SK-N-SH (cell line): ENCODE results near the gene TBX22. TPM values are rescaled to one million over a fixed set of nuclear protein-coding genes. Genes with fewer than 3 reads are reported as not detected.

Experiments used
- CTCF ChIA-PET: fragments of 300-600, 350-600 bp; formaldehyde crosslinking; extraction: SDS; loops from one replicate; lab custom pipeline; 2021; lab: Yijun Ruan, JAX
- POLR2A ChIA-PET: fragments of 350-600 bp; sonication (Branson Sonifier 250); formaldehyde crosslinking; extraction: SDS; loops from one replicate; lab custom pipeline; 2020; ENCODE audit warnings: antibody characterized with exemption, inconsistent platforms; lab: Yijun Ruan, JAX
- DNase-seq: peaks from one replicate; pipeline ENCODE4 v3.0.0; 2012
- H2AFZ ChIP-seq: fragments of 200-600 bp; sonication (generic); 2 replicates; pipeline ENCODE4 v1.8.1; 2016; ENCODE audit warnings: antibody characterized with exemption, mild to moderate bottlenecking, low read depth
- H3F3A ChIP-seq: fragments of 200-600 bp; sonication (generic); replicated peaks from 2 replicates; pipeline ENCODE3; 2016; ENCODE audit warnings: antibody characterized with exemption, mild to moderate bottlenecking; ENCODE audit not compliant: insufficient read depth
- H3K27ac ChIP-seq, 2 experiments: fragments of 200-500 bp in 1 of 2; fragments of 200-600 bp in 1 of 2; sonication (Bioruptor generic) in 1 of 2; sonication (generic), shearing (Covaris generic) in 1 of 2; 2 replicates each; pipeline versions ENCODE4 v1.5.1 to v1.6.1; 2014 to 2016; ENCODE audit warnings: low read depth in 2 of 2, inconsistent platforms in 1 of 2, low read length in 1 of 2, mild to moderate bottlenecking in 1 of 2, mixed read lengths in 1 of 2
- H3K27me3 ChIP-seq: fragments of 200-600 bp; sonication (generic), shearing (Covaris generic); 2 replicates; pipeline ENCODE4 v1.6.1; 2016; ENCODE audit warnings: mixed run types; ENCODE audit not compliant: insufficient read depth
- H3K36me3 ChIP-seq, 2 experiments: fragments of 200-500 bp in 1 of 2; fragments of 200-600 bp in 1 of 2; sonication (Bioruptor generic) in 1 of 2; sonication (generic) in 1 of 2; replicated peaks in 1 of 2; 2 replicates each; pipeline versions ENCODE3 to v1.5.1; 2014 to 2016; ENCODE audit warnings: low read length in 1 of 2, mild to moderate bottlenecking in 1 of 2; ENCODE audit not compliant: insufficient read depth in 2 of 2, control insufficient read depth in 1 of 2
- H3K4me1 ChIP-seq, 2 experiments: fragments of 200-500 bp in 1 of 2; fragments of 200-600 bp in 1 of 2; sonication (Bioruptor generic) in 1 of 2; sonication (generic), shearing (Covaris generic) in 1 of 2; 2 replicates each; pipeline versions ENCODE4 v1.5.1 to v1.6.1; 2014 to 2016; ENCODE audit warnings: low read depth in 1 of 2, low read length in 1 of 2, mixed run types in 1 of 2; ENCODE audit not compliant: insufficient read depth in 2 of 2, control insufficient read depth in 1 of 2
- H3K4me2 ChIP-seq: fragments of 200-600 bp; sonication (generic), shearing (Covaris generic); 2 replicates; pipeline ENCODE4 v1.6.1; 2017; ENCODE audit warnings: mixed run types
- H3K4me3 ChIP-seq, 2 experiments: fragments of 200-500 bp in 1 of 2; fragments of 200-600 bp in 1 of 2; sonication (Bioruptor generic) in 1 of 2; sonication (generic), shearing (Covaris generic) in 1 of 2; 2 replicates each; pipeline versions ENCODE4 v1.5.1 to v1.8.1; 2014 to 2016; ENCODE audit warnings: low read depth in 2 of 2, inconsistent platforms in 1 of 2, low read length in 1 of 2, mild to moderate bottlenecking in 1 of 2, mixed read lengths in 1 of 2, moderate library complexity in 1 of 2
- H3K79me2 ChIP-seq: fragments of 200-600 bp; sonication (generic); 2 replicates; pipeline ENCODE4 v1.8.1; 2017; ENCODE audit warnings: mild to moderate bottlenecking; ENCODE audit not compliant: insufficient read depth
- H3K9ac ChIP-seq: fragments of 200-600 bp; sonication (generic); 2 replicates; pipeline ENCODE4 v1.6.1; 2017; ENCODE audit warnings: mixed run types
- H3K9me2 ChIP-seq: fragments of 200-600 bp; sonication (generic); 2 replicates; pipeline ENCODE4 v1.6.1; 2017; ENCODE audit warnings: mixed run types
- H3K9me3 ChIP-seq: fragments of 200-600 bp; sonication (generic); 2 replicates; pipeline ENCODE4 v1.6.1; 2017; ENCODE audit warnings: mixed run types, mild to moderate bottlenecking, moderate library complexity
- H4K20me1 ChIP-seq: fragments of 200-600 bp; sonication (generic); 2 replicates; pipeline ENCODE4 v1.6.1; 2017; ENCODE audit warnings: mild to moderate bottlenecking, mixed run types; ENCODE audit not compliant: insufficient read depth
- FOSL2 ChIP-seq: IDR thresholded peaks from 2 replicates; pipeline ENCODE4 v1.4.0; 2012; ENCODE audit warnings: low read depth, mild to moderate bottlenecking, moderate library complexity, borderline replicate concordance
- GABPA ChIP-seq: IDR thresholded peaks from 2 replicates; pipeline ENCODE4 v1.4.0; 2012; ENCODE audit warnings: low read depth, mild to moderate bottlenecking
- IRF3 ChIP-seq: fragments of 150-350 bp; IDR thresholded peaks from 2 replicates; pipeline ENCODE4 v1.6.1; 2016; ENCODE audit warnings: mild to moderate bottlenecking, low read depth, low read length
- MXI1 ChIP-seq: IDR thresholded peaks from 2 replicates; pipeline ENCODE4 v1.6.1; 2012; ENCODE audit warnings: mild to moderate bottlenecking, low read depth, low read length, improper control_type of control experiment
- NFIC ChIP-seq: IDR thresholded peaks from 2 replicates; pipeline ENCODE4 v1.4.0; 2012; ENCODE audit warnings: borderline replicate concordance
- PBX3 ChIP-seq: IDR thresholded peaks from 2 replicates; pipeline ENCODE4; 2012
- RAD21 ChIP-seq: IDR thresholded peaks from 2 replicates; pipeline ENCODE4 v1.6.1; 2012; ENCODE audit warnings: mild to moderate bottlenecking, low read length
- RCOR1 ChIP-seq: fragments of 150-350 bp; IDR thresholded peaks from 2 replicates; pipeline ENCODE4 v1.6.1; 2017; ENCODE audit warnings: antibody characterized with exemption, low read length
- RXRA ChIP-seq: IDR thresholded peaks from 2 replicates; pipeline ENCODE4 v1.4.0; 2012; ENCODE audit warnings: low read depth, mild to moderate bottlenecking, borderline replicate concordance
- TEAD4 ChIP-seq: IDR thresholded peaks from 2 replicates; pipeline ENCODE4 v1.4.0; 2012; ENCODE audit warnings: mild to moderate bottlenecking, borderline replicate concordance; ENCODE audit not compliant: insufficient read depth
- WGBS: methylation state at CpG from one replicate; pipeline ENCODE4 v1.1.6; 2017; ENCODE audit warnings: low lambda C conversion rate; 5-methylcytosine and 5-hydroxymethylcytosine counted together
- polyA plus RNA-seq, 3 experiments: library from polyadenylated mRNA; depleted of rRNA; stranded (reverse); fragments of >200 nt; gene quantifications; 2 replicates each; pipeline ENCODE4 v1.2.3, GENCODE V29; 2012
- TF ChIP-seq, protein P1 (sequence below): IDR thresholded peaks from 2 replicates; pipeline ENCODE4 v1.6.1; 2012; ENCODE audit warnings: mild to moderate bottlenecking, low read depth, low read length, moderate library complexity
- TF ChIP-seq, protein P2 (sequence below): IDR thresholded peaks from 2 replicates; pipeline ENCODE4 v1.4.0; 2012; ENCODE audit warnings: low read depth, borderline replicate concordance
- TF ChIP-seq, protein P3 (sequence below): IDR thresholded peaks from 2 replicates; pipeline ENCODE4 v1.4.0; 2012; ENCODE audit warnings: low read depth, borderline replicate concordance
- TF ChIP-seq, protein P4 (sequence below): fragments of 200-600 bp; sonication (generic); IDR thresholded peaks from 2 replicates; pipeline ENCODE4 v1.6.1; 2017; ENCODE audit warnings: antibody characterized with exemption, mild to moderate bottlenecking, moderate library complexity

Gene TBX22
- polyA plus RNA-seq, 1 of the 3 experiments (the other 2 are of a cell fraction): not detected

GRCh38 chrX:80011522-80011921, 3.0 kb upstream of the TBX22 start:
- H3K36me3 ChIP-seq: no peaks in the 10 kb centered on the region
- H3K4me1 ChIP-seq: no peaks in the 10 kb centered on the region
- no peaks in the 10 kb centered on the region for H3K9me3 ChIP-seq
- H3K9me2 ChIP-seq: no peaks in the 10 kb centered on the region
- no peak for DNase-seq
- H3K4me2 ChIP-seq: no peak overlapping the region
- H3K9ac ChIP-seq: no peak overlapping the region
- H3K79me2 ChIP-seq: no peaks in the 10 kb centered on the region
- CTCF ChIA-PET: no interaction called here
- WGBS: 13% methylated on average over 5 of the region's 10 CpGs
- H3K27ac ChIP-seq: no peak overlapping the region
- H2AFZ ChIP-seq: no peak overlapping the region
- TF ChIP-seq, protein P1, sequence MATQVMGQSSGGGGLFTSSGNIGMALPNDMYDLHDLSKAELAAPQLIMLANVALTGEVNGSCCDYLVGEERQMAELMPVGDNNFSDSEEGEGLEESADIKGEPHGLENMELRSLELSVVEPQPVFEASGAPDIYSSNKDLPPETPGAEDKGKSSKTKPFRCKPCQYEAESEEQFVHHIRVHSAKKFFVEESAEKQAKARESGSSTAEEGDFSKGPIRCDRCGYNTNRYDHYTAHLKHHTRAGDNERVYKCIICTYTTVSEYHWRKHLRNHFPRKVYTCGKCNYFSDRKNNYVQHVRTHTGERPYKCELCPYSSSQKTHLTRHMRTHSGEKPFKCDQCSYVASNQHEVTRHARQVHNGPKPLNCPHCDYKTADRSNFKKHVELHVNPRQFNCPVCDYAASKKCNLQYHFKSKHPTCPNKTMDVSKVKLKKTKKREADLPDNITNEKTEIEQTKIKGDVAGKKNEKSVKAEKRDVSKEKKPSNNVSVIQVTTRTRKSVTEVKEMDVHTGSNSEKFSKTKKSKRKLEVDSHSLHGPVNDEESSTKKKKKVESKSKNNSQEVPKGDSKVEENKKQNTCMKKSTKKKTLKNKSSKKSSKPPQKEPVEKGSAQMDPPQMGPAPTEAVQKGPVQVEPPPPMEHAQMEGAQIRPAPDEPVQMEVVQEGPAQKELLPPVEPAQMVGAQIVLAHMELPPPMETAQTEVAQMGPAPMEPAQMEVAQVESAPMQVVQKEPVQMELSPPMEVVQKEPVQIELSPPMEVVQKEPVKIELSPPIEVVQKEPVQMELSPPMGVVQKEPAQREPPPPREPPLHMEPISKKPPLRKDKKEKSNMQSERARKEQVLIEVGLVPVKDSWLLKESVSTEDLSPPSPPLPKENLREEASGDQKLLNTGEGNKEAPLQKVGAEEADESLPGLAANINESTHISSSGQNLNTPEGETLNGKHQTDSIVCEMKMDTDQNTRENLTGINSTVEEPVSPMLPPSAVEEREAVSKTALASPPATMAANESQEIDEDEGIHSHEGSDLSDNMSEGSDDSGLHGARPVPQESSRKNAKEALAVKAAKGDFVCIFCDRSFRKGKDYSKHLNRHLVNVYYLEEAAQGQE: no peak
- TF ChIP-seq RCOR1: no peak
- TF ChIP-seq MXI1: no peak
- no peak for TF ChIP-seq TEAD4
- no peak for TF ChIP-seq RXRA
- TF ChIP-seq, protein P2, sequence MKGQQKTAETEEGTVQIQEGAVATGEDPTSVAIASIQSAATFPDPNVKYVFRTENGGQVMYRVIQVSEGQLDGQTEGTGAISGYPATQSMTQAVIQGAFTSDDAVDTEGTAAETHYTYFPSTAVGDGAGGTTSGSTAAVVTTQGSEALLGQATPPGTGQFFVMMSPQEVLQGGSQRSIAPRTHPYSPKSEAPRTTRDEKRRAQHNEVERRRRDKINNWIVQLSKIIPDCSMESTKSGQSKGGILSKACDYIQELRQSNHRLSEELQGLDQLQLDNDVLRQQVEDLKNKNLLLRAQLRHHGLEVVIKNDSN: no peak
- no peak for TF ChIP-seq FOSL2
- H3K27me3 ChIP-seq: no peaks in the 10 kb centered on the region; the same call in 1 of the 2 replicates
- no peaks in the 10 kb centered on the region for H3F3A ChIP-seq
- no peaks in the 10 kb centered on the region for H4K20me1 ChIP-seq
- no peak overlapping the region for H3K4me3 ChIP-seq
- POLR2A ChIA-PET: no interaction called here

- Histone ChIP-seq H4K20me1 (no peaks in the 10 kb centered on the region), H3K79me2 (no peaks in the 10 kb centered on the region), H3K9me2 (no peaks in the 10 kb centered on the region), H3K4me3 (no peak overlapping the region), H3K27me3 (no peaks in the 10 kb centered on the region; the same call in 1 of the 2 replicates), H3K9me3 (no peaks in the 10 kb centered on the region), H3K36me3 (no peaks in the 10 kb centered on the region), H3F3A (no peaks in the 10 kb centered on the region), H2AFZ (no peak overlapping the region), H3K4me1 (no peaks in the 10 kb centered on the region), H3K9ac (no peak overlapping the region), H3K4me2 (no peak overlapping the region), H3K27ac (no peak overlapping the region)
- DNase-seq: no peak
- WGBS: 10% methylated on average over 3 of the region's 3 CpGs
- ChIA-PET POLR2A (no interaction called here), CTCF (no interaction called here)
- TF ChIP-seq MXI1: no peak
- no peak for TF ChIP-seq GABPA
- TF ChIP-seq NFIC: no peak
- TF ChIP-seq PBX3: no peak
- no peak for TF ChIP-seq TEAD4
- TF ChIP-seq RAD21: no peak
- no peak for TF ChIP-seq FOSL2
- TF ChIP-seq IRF3: no peak
- TF ChIP-seq, protein P3, sequence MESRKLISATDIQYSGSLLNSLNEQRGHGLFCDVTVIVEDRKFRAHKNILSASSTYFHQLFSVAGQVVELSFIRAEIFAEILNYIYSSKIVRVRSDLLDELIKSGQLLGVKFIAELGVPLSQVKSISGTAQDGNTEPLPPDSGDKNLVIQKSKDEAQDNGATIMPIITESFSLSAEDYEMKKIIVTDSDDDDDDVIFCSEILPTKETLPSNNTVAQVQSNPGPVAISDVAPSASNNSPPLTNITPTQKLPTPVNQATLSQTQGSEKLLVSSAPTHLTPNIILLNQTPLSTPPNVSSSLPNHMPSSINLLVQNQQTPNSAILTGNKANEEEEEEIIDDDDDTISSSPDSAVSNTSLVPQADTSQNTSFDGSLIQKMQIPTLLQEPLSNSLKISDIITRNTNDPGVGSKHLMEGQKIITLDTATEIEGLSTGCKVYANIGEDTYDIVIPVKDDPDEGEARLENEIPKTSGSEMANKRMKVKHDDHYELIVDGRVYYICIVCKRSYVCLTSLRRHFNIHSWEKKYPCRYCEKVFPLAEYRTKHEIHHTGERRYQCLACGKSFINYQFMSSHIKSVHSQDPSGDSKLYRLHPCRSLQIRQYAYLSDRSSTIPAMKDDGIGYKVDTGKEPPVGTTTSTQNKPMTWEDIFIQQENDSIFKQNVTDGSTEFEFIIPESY: no peak
- TF ChIP-seq, protein P4, sequence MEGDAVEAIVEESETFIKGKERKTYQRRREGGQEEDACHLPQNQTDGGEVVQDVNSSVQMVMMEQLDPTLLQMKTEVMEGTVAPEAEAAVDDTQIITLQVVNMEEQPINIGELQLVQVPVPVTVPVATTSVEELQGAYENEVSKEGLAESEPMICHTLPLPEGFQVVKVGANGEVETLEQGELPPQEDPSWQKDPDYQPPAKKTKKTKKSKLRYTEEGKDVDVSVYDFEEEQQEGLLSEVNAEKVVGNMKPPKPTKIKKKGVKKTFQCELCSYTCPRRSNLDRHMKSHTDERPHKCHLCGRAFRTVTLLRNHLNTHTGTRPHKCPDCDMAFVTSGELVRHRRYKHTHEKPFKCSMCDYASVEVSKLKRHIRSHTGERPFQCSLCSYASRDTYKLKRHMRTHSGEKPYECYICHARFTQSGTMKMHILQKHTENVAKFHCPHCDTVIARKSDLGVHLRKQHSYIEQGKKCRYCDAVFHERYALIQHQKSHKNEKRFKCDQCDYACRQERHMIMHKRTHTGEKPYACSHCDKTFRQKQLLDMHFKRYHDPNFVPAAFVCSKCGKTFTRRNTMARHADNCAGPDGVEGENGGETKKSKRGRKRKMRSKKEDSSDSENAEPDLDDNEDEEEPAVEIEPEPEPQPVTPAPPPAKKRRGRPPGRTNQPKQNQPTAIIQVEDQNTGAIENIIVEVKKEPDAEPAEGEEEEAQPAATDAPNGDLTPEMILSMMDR: no peak
Measured at GRCh38 chrX:80016182-80016581, 1.6 kb downstream of the TBX22 start.
